ENCODE data around the gene FAM111A.
A peak's percentile ranks its signal among the peaks of the same experiment; 100 is the strongest.

FAM111A gene

GRCh38 chr11:59144579-59145345 is 2.1 kb downstream of the FAM111A start:
- peak overlapping the region; percentile 62 for H3K9ac ChIP-seq (ENCODE audit: low read depth, low read length)
- peaks cover 23% of the 10 kb centered on the region for H3K4me1 ChIP-seq (ENCODE audit: insufficient read depth, low read length)
- WGBS = 5% methylated on average over 39 of the region's 39 CpGs
- peak overlapping the region; percentile 79; the same call in 1 of the 2 replicates for H3K27ac ChIP-seq (ENCODE audit: low read depth, low read length)
- H3K4me3 ChIP-seq (ENCODE audit: low read length) = peak overlapping the region; percentile 85
- H3K9me3 ChIP-seq (ENCODE audit: insufficient read depth, low read depth, low read length) = no peaks in the 10 kb centered on the region
- H3K27me3 ChIP-seq (ENCODE audit: insufficient read depth, low read length) = peaks cover 21% of the 10 kb centered on the region; the same call in 1 of the 2 replicates
- H3K36me3 ChIP-seq (ENCODE audit: insufficient read depth, low read length) = peaks cover 13% of the 10 kb centered on the region

GRCh38 chr11:59145534-59145933 is 2.9 kb downstream of the FAM111A start:
- Histone ChIP-seq H3K27ac (ENCODE audit: low read depth, low read length) (no peak overlapping the region), H3K9me3 (ENCODE audit: insufficient read depth, low read depth, low read length) (no peaks in the 10 kb centered on the region), H3K27me3 (ENCODE audit: insufficient read depth, low read length) (peaks cover 21% of the 10 kb centered on the region; the same call in 1 of the 2 replicates), H3K4me3 (ENCODE audit: low read length) (peak overlapping the region; percentile 85), H3K4me1 (ENCODE audit: insufficient read depth, low read length) (peaks cover 23% of the 10 kb centered on the region), H3K9ac (ENCODE audit: low read depth, low read length) (peak overlapping the region; percentile 62; the same call in 1 of the 2 replicates), H3K36me3 (ENCODE audit: insufficient read depth, low read length) (peaks cover 21% of the 10 kb centered on the region)
- 88% methylated on average over 4 of the region's 4 CpGs for WGBS

- Histone ChIP-seq H3K9me3 (ENCODE audit: insufficient read depth, low read depth, low read length) (no peaks in the 10 kb centered on the region), H3K4me1 (ENCODE audit: insufficient read depth, low read length) (no peaks in the 10 kb centered on the region), H3K36me3 (ENCODE audit: insufficient read depth, low read length) (peaks cover 29% of the 10 kb centered on the region), H3K4me3 (ENCODE audit: low read length) (no peak overlapping the region), H3K27ac (ENCODE audit: low read depth, low read length) (no peak overlapping the region), H3K27me3 (ENCODE audit: insufficient read depth, low read length) (no peaks in the 10 kb centered on the region), H3K9ac (ENCODE audit: low read depth, low read length) (no peak overlapping the region)
- 96% methylated on average over 1 of the region's 1 CpG for WGBS
Measured at GRCh38 chr11:59151761-59152160, 9.1 kb downstream of the FAM111A start.

GRCh38 chr11:59152312-59152951 is 9.8 kb downstream of the FAM111A start:
- H3K36me3 ChIP-seq (ENCODE audit: insufficient read depth, low read length) = peaks cover 29% of the 10 kb centered on the region
- H3K9ac ChIP-seq (ENCODE audit: low read depth, low read length) = no peak overlapping the region
- no peaks in the 10 kb centered on the region for H3K4me1 ChIP-seq (ENCODE audit: insufficient read depth, low read length)
- WGBS = 94% methylated on average over 8 of the region's 8 CpGs
- H3K27ac ChIP-seq (ENCODE audit: low read depth, low read length) = no peak overlapping the region
- H3K9me3 ChIP-seq (ENCODE audit: insufficient read depth, low read depth, low read length) = no peaks in the 10 kb centered on the region
- no peak overlapping the region for H3K4me3 ChIP-seq (ENCODE audit: low read length)
- no peaks in the 10 kb centered on the region for H3K27me3 ChIP-seq (ENCODE audit: insufficient read depth, low read length)

- peaks cover 17% of the 10 kb centered on the region for H3K36me3 ChIP-seq (ENCODE audit: insufficient read depth, low read length)
- H3K9ac ChIP-seq (ENCODE audit: low read depth, low read length) = no peak overlapping the region
- 86% methylated on average over 5 of the region's 5 CpGs for WGBS
- H3K27ac ChIP-seq (ENCODE audit: low read depth, low read length) = no peak overlapping the region
- H3K27me3 ChIP-seq (ENCODE audit: insufficient read depth, low read length) = no peaks in the 10 kb centered on the region
- H3K9me3 ChIP-seq (ENCODE audit: insufficient read depth, low read depth, low read length) = no peaks in the 10 kb centered on the region
- H3K4me3 ChIP-seq (ENCODE audit: low read length) = no peak overlapping the region
- H3K4me1 ChIP-seq (ENCODE audit: insufficient read depth, low read length) = peaks cover 4% of the 10 kb centered on the region; the same call in 1 of the 2 replicates
Measured at GRCh38 chr11:59154610-59155009, 12.0 kb downstream of the FAM111A start.

- no peak overlapping the region for H3K4me3 ChIP-seq (ENCODE audit: low read length)
Measured at GRCh38 chr11:59157433-59157832, 14.8 kb downstream of the FAM111A start.

GRCh38 chr11:59158206-59159068 is 15.8 kb downstream of the FAM111A start:
- H3K27me3 ChIP-seq (ENCODE audit: insufficient read depth, low read length) = no peaks in the 10 kb centered on the region
- 55% methylated on average over 8 of the region's 8 CpGs for WGBS
- no peak overlapping the region for H3K4me3 ChIP-seq (ENCODE audit: low read length)
- no peaks in the 10 kb centered on the region for H3K36me3 ChIP-seq (ENCODE audit: insufficient read depth, low read length)
- peaks cover 4% of the 10 kb centered on the region; the same call in 1 of the 2 replicates for H3K4me1 ChIP-seq (ENCODE audit: insufficient read depth, low read length)
- no peaks in the 10 kb centered on the region for H3K9me3 ChIP-seq (ENCODE audit: insufficient read depth, low read depth, low read length)
- no peak overlapping the region for H3K9ac ChIP-seq (ENCODE audit: low read depth, low read length)
- H3K27ac ChIP-seq (ENCODE audit: low read depth, low read length) = no peak overlapping the region

More at GRCh38 chr11:59157433-59157832, 14.8 kb downstream of the FAM111A start:
- Histone ChIP-seq H3K9ac (ENCODE audit: low read depth, low read length) (no peak overlapping the region), H3K27ac (ENCODE audit: low read depth, low read length) (no peak overlapping the region), H3K36me3 (ENCODE audit: insufficient read depth, low read length) (no peaks in the 10 kb centered on the region), H3K4me1 (ENCODE audit: insufficient read depth, low read length) (peaks cover 4% of the 10 kb centered on the region; the same call in 1 of the 2 replicates), H3K27me3 (ENCODE audit: insufficient read depth, low read length) (no peaks in the 10 kb centered on the region), H3K9me3 (ENCODE audit: insufficient read depth, low read depth, low read length) (no peaks in the 10 kb centered on the region)
- WGBS = 65% methylated on average over 3 of the region's 3 CpGs

- H3K4me1 ChIP-seq (ENCODE audit: insufficient read depth, low read length) = no peaks in the 10 kb centered on the region
- no peaks in the 10 kb centered on the region for H3K36me3 ChIP-seq (ENCODE audit: insufficient read depth, low read length)
- WGBS = 87% methylated on average over 3 of the region's 3 CpGs
- no peak overlapping the region for H3K9ac ChIP-seq (ENCODE audit: low read depth, low read length)
- H3K27ac ChIP-seq (ENCODE audit: low read depth, low read length) = no peak overlapping the region
- no peaks in the 10 kb centered on the region for H3K9me3 ChIP-seq (ENCODE audit: insufficient read depth, low read depth, low read length)
- no peaks in the 10 kb centered on the region for H3K27me3 ChIP-seq (ENCODE audit: insufficient read depth, low read length)
- no peak overlapping the region for H3K4me3 ChIP-seq (ENCODE audit: low read length)
Measured at GRCh38 chr11:59164028-59164427, 21.4 kb downstream of the FAM111A start.

- peak within 1 kb of the TSS; percentile 79 for H3K4me3 ChIP-seq (ENCODE audit: low read length)
- WGBS = under 1% methylated on average over 64 of the region's 64 CpGs
- H3K27me3 ChIP-seq (ENCODE audit: insufficient read depth, low read length) = peaks cover 6% of the 10 kb centered on the region; the same call in 1 of the 2 replicates
- H3K4me1 ChIP-seq (ENCODE audit: insufficient read depth, low read length) = peaks cover 15% of the 10 kb centered on the region
- peak within 1 kb of the TSS; percentile 56 for H3K27ac ChIP-seq (ENCODE audit: low read depth, low read length)
- H3K9ac ChIP-seq (ENCODE audit: low read depth, low read length) = peak within 1 kb of the TSS; percentile 87
- no peaks in the 10 kb centered on the region for H3K9me3 ChIP-seq (ENCODE audit: insufficient read depth, low read depth, low read length)
- no peaks in the 10 kb centered on the region for H3K36me3 ChIP-seq (ENCODE audit: insufficient read depth, low read length)
Measured at GRCh38 chr11:59171508-59172322, 29.1 kb downstream of the FAM111A start, which contains the start of gene DTX4. Gene DTX4, plus strand, starts transcription at chr11:59172132. Its CDS starts 464 bp downstream, at chr11:59172596.

All from HUES64 (cell line).